DMS153 (cell line): ENCODE measurements around the gene DCST1.
A peak's percentile ranks its signal among the peaks of the same experiment; 100 is the strongest.

ENCODE experiments used
- DNase-seq: peaks from one replicate; lab custom pipeline; 2025; lab: John Stamatoyannopoulos, UW

Gene DCST1

GRCh38 chr1:155075535-155075934, 41.9 kb downstream of the DCST1 start:
- peak; percentile 82 for DNase-seq

GRCh38 chr1:155076371-155076770, 42.7 kb downstream of the DCST1 start:
- DNase-seq = no peak

- DNase-seq = no peak
These were observed 43.7 kb downstream of the DCST1 start for GRCh38 chr1:155077346-155077745.

- peak; percentile 41 for DNase-seq
These were observed 44.3 kb downstream of the DCST1 start for GRCh38 chr1:155077758-155078445.

- DNase-seq = no peak
These were observed 45.0 kb downstream of the DCST1 start, which contains the start of gene EFNA3 for GRCh38 chr1:155078469-155079209. Gene EFNA3, plus strand, starts transcription at chr1:155078837. Its CDS starts 105 bp downstream, at chr1:155078942.

GRCh38 chr1:155079210-155079486, 45.5 kb downstream of the DCST1 start:
- DNase-seq = no peak

GRCh38 chr1:155079487-155080311, 46.1 kb downstream of the DCST1 start:
- DNase-seq = no peak

- DNase-seq = peak; percentile 38
These were observed 46.9 kb downstream of the DCST1 start for GRCh38 chr1:155080312-155081228.

GRCh38 chr1:155081472-155082300, 48.1 kb downstream of the DCST1 start:
- DNase-seq = no peak

- DNase-seq = no peak
These were observed 48.9 kb downstream of the DCST1 start for GRCh38 chr1:155082301-155083051.

- no peak for DNase-seq
These were observed 49.5 kb downstream of the DCST1 start for GRCh38 chr1:155083052-155083541.

- DNase-seq = peak; percentile 49
These were observed 50.5 kb downstream of the DCST1 start for GRCh38 chr1:155083865-155084721.

GRCh38 chr1:155084722-155085503, 51.3 kb downstream of the DCST1 start:
- peak; percentile 92 for DNase-seq

GRCh38 chr1:155085504-155086127, 52.0 kb downstream of the DCST1 start:
- no peak for DNase-seq

- peak; percentile 37 for DNase-seq
These were observed 52.6 kb downstream of the DCST1 start for GRCh38 chr1:155086128-155086741.

GRCh38 chr1:155086856-155087535, 53.4 kb downstream of the DCST1 start:
- no peak for DNase-seq
